Measurements from ENCODE around the gene RHOH.

The RHOH gene

GRCh38 chr4:40256817-40257216, 60.0 kb downstream of the RHOH start:
- H3K4me3 ChIP-seq (ENCODE audit: low read depth, low read length): no peak overlapping the region
- no peak for DNase-seq (ENCODE audit: low read depth)
- TF ChIP-seq CTCF (IDR thresholded peaks at IDR 0.05; ENCODE audit: control insufficient read depth, extremely low read depth, insufficient read depth): no peak

- H3K4me3 ChIP-seq (ENCODE audit: low read depth, low read length): no peak overlapping the region
- no peak for TF ChIP-seq CTCF (IDR thresholded peaks at IDR 0.05; ENCODE audit: control insufficient read depth, extremely low read depth, insufficient read depth)
- no peak for DNase-seq (ENCODE audit: low read depth)
Observed at GRCh38 chr4:40258627-40259026, 61.8 kb downstream of the RHOH start.

DNA sequence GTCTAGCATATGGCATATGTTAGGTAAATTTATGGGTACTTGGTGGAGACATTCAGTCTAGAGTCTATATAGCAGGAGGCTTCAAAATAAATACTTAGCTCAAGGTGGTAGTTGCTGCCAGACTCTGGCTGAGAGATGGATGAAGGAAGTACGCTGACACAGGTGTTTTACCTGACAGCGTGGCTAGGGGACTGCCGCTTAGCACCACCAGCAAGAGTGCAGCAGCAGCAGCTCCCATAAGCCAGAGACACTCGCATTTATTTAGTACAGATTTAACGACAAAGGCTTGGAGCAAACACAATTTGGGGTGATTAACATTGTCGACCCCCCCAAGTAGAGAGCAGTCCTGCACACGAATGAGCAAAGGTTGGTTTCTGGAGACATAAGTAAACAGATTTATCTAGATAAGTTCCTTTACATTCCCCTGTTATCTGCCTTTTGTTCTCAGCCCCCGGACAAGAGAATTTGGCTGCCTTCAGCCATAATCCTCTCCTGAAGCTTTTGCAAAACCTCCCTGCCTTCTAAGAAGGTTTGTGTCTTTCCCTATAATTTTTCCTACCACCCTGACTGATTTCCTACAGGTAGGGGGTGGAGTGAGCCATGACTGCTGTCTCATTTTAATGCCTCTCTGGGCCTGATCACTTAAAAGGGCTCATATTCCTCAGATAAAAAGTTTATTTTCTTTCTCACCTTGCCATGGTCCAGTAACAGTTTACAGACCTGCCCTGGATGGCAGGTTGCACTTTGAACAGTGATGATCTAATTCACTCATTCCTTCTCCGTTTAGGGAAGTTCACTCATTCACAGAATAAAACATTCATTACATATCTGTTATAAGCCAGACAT, 64.6 kb downstream of the RHOH start:
- no peak for TF ChIP-seq CTCF (IDR thresholded peaks at IDR 0.05; ENCODE audit: control insufficient read depth, extremely low read depth, insufficient read depth)
- no peak overlapping the region for H3K4me3 ChIP-seq (ENCODE audit: low read depth, low read length)
- no peak for DNase-seq (ENCODE audit: low read depth)

DNA sequence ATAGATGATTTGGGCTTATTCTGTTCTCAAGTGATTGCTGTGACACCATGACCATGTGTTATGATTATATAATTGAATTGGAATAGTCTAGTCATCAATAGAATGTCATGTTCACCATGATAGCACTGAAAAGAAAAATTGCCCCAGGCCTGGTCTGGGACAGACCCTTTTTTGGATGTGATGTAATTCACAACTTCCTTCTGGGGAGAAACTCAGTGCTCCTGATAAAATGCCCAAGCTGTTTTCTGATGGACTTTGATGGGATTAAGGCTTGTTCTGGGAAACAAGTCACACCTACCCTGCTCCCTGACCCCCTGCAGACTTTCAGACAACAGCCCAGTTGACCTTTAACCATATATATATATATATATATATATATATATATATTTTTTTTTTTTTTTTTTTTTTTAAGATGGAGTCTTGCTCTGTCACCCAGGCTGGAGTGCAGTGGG, 65.3 kb downstream of the RHOH start:
- TF ChIP-seq CTCF (IDR thresholded peaks at IDR 0.05; ENCODE audit: control insufficient read depth, extremely low read depth, insufficient read depth): no peak
- H3K4me3 ChIP-seq (ENCODE audit: low read depth, low read length): no peak overlapping the region
- no peak for DNase-seq (ENCODE audit: low read depth)

DNA sequence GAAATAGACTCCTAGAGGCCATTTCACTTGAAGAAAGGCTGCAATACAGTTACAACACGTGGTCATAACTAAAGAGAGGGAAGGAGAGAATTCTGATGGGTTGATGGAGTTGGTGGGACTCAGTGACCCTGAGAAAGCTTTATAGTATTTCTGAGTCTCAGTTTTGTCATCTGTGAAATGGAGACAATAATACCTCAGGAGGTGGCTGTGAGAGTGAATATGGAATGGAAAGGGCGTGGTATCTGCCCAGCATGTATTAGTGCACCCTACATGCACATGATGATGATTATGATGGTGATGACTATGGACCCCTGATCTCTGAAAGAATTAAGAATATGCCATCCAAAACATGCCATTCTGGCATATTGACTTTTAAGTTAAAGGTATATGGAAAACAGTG, 66.0 kb downstream of the RHOH start:
- DNase-seq (ENCODE audit: low read depth): no peak
- H3K4me3 ChIP-seq (ENCODE audit: low read depth, low read length): no peak overlapping the region
- TF ChIP-seq CTCF (IDR thresholded peaks at IDR 0.05; ENCODE audit: control insufficient read depth, extremely low read depth, insufficient read depth): no peak

DNA sequence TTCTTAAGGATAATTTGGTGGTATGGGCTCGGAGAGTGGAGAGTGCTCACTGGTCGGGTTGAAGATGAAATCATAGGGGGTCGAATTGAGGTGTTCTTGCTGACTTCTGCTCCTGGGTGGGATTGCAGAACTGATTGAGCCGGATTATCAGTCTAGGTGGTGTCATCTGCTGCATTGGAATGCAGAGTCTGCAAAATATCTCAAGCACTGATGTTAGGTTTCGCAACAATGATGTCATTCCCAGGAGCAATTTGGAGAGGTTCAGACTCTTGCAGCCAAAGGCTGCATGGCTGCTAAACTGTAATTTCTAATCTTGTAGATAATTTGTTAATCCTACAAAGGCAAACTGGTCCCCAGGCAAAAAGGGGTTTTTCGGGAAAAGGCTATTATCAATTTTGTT, 67.7 kb downstream of the RHOH start:
- no peak overlapping the region for H3K4me3 ChIP-seq (ENCODE audit: low read depth, low read length)
- TF ChIP-seq CTCF (IDR thresholded peaks at IDR 0.05; ENCODE audit: control insufficient read depth, extremely low read depth, insufficient read depth): no peak
- no peak for DNase-seq (ENCODE audit: low read depth)
